Measurements from ENCODE around the gene CECR2.

Gene CECR2

DNA sequence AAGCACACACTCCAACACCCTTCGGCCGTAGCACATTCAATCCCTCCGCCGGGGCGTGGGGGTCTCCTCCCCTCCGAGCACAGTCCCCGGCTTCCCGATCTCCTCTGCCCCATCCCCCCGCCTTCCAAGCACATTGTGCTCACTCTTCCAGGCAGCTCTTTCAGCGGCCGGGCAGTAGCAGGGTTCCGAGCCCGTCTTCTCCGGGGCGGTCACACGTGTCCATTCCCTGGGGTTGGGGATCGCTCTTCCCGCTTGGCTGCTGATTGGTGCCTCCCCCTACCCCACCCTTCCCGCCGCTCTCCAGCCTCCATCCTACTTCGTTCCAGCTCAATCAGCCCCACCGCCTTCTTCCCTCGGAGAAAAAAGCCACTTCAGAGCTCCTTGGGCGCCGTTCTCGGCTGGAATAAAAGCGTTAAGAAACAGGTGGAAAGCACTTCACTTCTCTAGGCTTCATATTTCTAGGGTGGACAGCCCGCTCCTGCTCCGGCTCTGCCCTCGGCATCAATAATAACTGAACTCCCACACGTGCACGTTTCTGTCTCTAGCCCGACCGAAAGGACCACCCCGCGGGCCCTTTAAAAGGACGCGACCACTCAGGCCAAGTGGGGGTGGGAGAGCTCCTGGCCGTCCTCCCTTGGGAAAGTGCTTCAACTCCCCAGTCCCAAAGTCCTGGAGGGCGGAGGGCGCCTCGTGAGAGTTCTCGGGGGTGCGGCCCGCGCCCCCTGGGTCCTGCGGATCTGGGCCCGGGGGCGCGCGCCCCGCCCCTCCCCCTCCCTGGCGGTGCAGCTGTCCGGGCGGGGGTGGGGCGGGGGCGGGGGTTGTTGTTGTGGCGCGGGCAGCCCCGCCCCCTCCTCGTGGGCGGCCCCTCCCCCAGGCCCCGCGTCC, 464 bp upstream of the CECR2 start:
- no peak for DNase-seq (ENCODE audit: low spot score)

DNA sequence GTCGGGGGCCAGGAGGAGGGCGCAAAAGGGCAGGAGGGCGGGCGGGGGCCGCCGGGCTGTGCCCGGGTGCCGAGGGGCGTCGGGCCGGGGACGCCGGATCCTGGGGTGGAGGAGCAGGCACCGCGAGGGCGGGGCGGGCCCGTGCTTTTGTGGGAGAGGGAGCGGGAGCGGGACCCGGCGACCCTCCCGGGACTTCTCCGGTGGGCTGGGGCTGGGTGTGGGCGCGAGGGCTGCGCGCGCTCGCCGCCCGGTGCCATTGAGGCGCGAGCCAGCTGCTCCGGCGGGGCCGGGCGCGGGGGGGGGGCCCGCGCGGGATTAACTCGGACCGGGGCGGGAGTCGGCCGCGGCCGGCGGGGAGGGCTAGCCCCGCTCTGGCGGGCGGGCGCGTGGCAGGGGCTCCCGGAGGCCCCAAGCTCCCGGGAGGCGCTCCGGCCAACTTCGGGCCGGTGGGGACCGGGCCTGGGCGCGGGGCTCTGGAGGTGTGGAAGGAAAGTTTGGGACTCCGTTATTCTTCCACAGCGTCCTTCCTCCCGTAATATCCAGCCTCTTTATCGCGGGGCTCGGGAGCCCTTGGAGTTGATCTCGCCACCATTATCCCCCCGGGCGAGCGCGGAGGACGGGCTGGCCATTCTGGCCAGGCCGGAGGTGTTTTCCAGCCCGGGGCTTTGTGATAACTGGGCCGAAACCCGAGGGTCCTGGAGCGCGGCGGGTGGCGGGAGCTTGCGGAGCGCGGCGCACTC, 936 bp downstream of the CECR2 start:
- no peak for DNase-seq (ENCODE audit: low spot score)

DNA sequence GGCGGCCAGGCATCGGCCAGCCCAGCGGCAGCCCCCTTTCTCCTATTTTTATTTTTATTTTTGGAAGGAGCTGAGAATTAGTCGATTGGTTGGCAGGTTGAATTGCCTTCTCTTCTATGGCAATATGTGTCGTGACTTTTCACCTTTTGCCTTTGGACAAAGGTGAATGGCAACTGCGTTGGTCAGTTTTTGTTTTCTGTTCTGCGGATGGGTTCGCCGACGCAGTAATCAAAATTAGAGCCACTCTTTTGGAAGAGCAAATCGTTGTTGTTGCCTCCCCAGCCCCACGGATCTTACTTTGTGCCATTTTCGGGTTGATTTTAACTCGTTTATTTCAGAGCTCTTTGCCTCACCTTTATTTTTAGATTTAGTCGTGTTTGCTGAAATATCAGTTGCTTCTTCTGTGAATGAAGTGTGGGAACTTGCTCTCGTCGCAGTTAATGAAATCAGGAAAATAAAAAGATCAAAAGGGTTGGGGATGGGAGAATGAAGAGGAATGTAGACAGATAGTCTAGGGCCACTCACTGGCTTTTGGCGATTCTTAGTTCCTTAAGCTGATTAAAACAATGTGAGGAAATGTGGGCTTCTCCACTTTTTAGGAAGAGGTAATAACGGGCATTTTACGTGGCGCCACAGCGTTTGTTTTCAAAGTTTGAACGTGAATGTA, 1.6 kb downstream of the CECR2 start:
- DNase-seq (ENCODE audit: low spot score), result no peak

DNA sequence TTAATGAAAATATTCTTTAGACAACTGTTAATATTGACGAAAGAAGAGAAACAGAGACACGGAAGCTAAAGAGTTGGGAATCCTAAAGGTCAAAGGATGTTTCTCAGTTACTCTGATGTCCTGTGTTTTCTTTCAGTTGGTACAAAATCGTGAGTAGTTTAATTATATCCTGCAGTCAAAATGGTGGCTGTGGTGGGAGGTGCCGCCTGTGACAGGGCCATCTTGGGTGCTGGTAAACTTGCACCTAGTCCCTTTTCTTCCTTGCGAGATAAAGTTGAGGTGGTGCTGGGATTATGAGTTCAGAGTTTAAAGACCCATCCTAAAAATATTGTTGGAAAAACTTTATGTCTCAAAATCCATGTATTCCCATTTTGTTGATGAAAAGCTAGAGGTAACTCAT, 2.2 kb downstream of the CECR2 start:
- no peak for DNase-seq (ENCODE audit: low spot score)

DNA sequence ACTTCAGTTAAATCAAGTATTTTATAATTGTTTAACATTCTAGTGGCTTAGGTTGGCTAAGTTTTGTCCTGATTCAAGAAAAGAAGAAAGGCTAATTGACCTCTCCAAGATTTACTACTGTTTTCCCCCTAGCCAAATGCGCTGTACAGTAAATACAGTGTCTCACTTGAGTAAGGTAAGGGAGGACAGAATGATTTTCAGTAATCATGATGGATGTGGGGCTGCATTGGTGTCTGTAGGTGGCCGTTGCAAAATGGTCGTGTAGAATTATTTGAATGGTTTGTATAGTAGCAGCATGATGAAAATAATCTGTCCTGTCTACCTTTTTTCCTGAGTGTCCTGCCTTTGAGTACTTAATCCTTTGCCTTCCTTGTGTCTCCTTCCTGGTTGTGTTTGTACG, 4.6 kb downstream of the CECR2 start:
- no peak for DNase-seq (ENCODE audit: low spot score)

DNA sequence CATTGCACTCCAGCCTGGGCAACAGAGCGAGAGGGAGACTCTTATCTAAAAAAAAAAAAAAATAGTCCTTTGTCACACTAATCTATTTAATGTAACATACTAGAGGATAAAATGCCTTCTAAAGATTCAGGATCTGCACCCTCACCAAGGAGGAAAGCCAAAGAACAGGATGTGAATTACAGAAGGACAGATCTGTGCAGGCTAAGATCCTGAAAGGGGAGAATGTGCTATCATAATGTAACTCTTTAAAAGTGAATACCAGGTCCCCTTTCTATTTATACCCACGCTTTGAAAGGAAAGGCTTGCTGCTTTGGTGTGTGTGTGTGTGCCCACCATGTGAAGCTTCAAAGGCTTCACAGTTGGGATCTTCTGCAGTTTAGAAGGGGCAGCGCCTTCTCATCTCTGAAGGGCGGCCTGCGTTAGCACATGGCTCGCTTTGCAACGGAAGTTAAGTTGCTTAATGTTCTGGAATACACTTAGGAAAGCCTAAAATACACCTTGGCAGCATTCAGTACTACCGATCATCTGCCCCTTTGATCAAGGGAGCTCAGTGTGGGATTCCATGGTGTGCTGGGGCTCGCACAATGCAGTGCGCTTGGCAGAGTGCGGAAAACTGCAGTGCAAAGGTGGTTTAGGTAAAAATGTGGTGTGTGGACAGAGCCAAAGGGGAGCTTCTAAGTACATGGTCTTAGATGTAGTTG, 6.8 kb downstream of the CECR2 start:
- DNase-seq (ENCODE audit: low spot score), result no peak

DNA sequence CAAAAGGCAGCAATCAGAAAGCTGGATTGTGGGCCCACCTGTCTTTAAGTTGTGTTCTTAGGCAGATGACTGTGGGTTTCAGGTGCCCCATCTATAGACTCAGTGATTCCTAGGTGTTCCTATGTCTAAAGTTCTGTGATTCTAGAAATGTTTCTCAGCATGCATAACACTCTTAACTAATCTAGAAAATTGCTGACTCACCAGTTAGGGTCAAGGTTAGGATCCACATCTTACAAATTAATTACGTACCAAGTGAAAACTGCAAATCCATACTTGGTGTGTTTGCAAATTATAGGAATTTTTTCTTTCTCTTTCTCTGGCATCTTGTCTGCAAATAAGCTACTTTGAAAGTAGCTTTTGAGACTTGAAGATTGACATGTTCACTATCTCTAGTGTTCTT, 7.7 kb downstream of the CECR2 start:
- no peak for DNase-seq (ENCODE audit: low spot score)

DNA sequence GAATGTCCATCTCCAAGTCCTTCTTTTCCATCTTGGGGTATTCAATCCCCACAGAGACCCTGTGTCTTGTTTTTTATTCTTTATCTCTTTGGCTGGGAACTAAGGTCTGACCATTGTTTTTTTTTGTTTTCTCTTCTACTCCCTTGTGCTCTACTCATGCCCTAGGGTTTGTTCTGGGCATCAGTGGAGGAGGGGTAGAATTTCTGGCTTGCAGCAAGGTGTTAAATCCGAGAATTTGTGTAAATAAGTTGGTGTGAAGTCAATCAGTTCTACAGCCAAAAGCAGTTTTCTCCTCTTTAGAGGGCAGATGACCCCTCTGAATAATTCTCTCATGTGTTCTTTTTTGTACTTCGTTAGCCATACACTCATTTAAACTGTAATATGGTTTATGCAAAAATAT, 10.7 kb downstream of the CECR2 start:
- DNase-seq (ENCODE audit: low spot score), result no peak

DNA sequence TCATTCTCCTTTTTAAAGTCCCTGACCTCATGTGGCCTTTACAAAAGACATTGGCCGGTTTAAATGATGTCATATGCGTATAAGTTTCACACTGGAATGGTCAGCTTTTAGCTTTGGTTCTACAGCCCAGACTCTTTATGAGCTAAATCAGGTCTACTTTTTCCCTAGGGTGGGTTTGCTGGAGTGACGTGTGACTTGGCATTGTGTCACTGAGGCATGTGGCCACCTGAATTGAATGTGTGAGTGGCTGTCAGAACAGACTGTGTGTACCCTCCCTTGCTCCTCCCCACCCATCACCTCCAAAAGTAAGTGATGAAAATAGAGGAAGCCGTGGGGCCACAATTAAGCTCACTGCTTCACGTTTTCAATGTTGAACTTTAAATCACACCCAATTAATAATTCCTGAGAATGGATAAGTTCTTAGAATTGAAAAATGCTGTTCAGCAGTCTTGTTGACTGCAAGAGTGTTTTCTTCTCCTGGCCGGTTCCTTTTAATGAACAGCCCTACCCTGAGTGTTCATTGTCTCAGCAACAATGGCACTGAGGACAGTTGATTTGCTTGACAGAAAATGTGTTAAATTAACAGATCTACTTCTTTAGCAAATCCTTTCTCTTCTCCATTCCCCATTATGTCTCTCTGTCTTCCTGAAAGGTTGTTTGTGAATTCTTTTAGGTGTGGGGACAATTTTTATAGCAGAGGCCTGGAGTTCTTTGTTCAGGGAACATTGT, 11.3 kb downstream of the CECR2 start:
- no peak for DNase-seq (ENCODE audit: low spot score)

DNA sequence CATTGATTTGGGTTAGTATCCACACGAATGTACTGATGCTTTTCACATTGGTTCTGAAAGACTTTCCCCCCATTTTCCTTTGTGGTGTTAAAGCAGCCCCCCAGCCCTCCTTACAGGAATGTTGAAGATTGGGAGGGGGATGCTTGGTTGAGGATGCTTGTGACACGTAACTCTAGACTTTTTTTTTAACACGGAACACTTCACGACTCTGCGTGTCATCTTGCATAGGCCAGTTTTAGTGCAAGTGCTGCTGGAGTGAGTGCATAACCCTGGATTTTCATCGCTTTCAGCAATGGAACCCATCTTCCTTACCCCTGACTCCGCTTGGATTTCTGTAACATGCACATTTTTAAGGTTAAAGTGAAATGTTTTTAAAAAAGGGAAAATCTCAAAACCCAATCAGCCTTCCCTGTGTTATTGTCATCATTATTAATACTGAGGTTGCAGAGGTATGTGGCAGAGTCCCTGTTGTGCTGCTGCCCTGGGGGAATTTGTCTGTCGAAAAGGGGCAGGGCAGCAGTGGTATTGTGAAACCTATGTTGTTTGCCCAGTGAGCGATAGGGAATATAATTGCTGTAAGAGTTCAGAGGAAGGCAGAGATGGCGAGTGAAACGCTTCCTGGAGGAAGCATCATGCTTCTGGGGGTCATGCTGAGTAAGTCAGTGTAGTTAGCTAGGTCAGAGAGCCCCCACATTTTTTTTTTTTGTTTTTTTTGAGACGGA, 12.1 kb downstream of the CECR2 start:
- DNase-seq (ENCODE audit: low spot score), result no peak

DNA sequence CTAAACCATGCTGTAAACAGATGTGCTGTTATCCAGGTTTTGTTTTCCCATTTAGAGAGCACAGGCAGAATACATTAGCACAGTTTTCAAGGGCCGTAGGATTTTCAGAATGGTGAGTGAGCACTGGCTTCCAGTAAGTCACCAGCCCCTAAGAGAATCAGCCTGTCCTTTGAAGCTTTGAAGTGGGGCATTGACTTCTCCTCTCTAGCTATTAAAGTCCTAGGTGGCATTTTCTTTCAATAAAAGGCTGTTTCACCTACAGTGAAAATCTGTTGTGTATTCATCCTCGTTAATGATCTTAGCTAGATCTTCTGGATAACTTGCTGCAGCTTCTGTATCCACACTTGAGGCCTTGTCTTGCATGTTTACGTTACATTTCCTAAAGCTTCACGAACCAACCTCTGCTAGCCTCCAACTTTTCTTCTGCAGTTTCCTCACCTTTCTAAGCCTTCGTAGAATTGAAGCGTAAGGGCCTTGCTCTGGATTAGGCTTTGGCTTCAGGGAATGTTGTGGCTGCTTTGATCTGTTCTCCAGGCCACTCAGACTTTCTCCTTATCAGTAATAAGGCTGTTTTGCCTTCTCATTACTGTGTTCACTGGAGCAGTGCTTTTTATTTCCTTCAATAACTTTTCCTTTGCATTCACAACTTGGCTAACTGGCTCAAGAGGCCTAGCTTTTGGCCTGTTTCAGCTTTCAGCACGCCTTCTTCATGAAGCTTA, 15.5 kb downstream of the CECR2 start:
- no peak for DNase-seq (ENCODE audit: low spot score)

DNA sequence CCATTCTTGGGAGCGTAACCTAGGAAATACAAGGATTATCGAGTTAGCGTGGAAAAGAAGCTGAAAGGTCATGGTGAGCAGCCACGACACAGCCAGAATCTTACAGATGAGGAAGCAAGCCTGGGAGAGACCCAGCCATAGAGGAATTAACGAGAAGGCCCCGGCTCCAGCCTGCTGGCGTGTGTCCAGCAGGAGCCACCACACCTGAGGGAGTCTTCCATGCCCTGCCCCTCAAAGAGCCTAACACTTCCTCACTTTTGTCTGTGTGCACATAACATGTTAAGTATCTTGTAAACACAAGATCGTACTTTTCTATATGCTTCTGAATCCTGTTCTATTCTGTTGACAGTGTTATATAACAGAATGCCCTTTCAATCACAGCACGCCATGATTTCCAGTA, 18.1 kb downstream of the CECR2 start:
- DNase-seq (ENCODE audit: low spot score), result no peak

DNA sequence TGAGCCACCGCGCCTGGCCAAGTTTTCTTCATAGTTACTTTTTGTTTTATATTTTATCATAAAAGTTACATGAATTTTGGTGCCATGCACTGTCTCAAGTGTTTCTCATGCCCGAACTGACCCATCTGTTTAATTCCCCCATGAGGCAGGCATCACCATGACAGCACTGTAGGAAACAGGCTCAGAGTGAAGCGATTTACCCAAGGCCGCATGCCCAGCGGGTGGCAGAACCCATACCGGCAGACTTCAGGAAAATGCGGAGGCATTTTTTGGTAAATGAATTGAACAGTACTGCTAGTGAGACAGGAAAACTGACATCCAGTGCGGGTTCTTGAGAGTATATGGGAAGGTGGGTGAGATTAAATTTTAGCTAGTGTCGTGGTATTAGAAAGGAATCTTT, 19.0 kb downstream of the CECR2 start:
- DNase-seq (ENCODE audit: low spot score), result no peak

DNA sequence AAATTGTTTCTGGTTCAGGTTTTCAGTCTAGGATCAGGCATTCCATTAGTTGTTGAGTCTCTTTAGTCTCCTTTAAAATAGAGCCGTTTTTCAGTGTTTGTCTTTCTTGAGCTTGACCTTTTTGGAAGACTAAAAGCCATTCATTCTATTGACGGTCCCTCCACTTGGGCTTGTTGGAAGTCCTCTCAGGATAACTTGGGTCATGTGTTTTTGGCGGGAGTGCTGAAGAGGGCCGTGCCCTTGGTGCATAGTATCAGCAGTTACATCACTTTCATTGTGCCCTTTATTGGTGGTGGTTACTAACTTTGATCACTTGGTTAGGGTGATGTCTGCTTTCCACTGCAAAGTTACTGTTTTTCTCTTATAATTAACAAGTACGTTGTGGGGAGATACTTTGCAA, 20.8 kb downstream of the CECR2 start:
- DNase-seq (ENCODE audit: low spot score), result no peak

DNA sequence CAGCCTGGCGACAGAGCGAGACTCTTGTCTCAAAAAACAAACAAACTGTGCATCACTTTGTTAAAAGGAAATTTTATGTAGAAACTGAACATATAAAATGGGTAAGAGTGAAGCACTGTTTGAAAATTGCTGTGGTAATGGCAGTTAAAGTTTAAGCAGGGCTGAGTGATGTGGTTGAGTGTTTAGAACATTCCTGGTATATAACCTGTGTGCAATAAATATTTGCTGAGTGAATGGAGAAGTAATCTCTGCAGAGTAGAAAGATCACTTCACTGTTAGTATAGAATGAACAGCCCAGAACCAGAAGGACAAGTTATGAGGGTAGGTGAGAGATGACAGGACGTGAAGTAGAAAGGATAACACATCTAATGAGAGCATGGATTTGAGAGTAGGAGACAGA, 27.3 kb downstream of the CECR2 start:
- DNase-seq (ENCODE audit: low spot score), result no peak

DNA sequence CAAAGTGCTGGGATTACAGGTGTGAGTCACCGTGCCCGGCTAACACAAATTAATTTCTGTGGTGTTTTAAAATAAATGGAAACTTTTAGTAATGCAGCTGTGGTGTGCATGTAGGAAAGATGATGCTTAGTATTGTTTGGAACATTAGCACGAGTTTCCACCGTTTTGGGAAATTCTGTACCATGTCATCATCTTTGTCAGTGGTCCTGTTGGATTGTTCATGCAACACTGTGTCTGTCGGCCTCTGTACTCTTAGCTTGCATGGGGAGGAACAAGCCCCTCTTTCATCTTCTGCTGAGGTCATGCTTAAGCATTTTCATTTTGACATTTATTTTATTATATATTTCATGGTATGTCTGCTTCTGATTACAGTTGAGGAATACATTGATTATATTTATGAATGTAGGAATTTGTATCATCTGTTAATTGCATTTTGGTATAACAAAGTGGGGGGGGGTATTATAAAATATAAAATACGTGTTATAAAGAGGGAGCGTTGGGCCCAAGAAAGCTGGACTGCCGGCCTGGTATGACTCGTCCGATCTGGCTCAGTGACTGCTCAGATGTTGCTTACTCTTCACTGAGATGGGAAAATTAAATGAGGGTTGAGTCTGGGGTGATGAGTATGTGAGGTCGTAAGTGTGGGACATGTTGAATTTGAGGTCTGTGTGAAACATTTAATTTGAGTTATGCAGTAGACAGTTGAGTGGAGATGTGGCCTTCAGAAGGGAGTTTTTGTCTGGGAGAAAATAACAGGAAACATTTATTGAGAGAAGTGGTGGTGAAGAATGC, 28.7 kb downstream of the CECR2 start:
- DNase-seq (ENCODE audit: low spot score), result no peak

DNA sequence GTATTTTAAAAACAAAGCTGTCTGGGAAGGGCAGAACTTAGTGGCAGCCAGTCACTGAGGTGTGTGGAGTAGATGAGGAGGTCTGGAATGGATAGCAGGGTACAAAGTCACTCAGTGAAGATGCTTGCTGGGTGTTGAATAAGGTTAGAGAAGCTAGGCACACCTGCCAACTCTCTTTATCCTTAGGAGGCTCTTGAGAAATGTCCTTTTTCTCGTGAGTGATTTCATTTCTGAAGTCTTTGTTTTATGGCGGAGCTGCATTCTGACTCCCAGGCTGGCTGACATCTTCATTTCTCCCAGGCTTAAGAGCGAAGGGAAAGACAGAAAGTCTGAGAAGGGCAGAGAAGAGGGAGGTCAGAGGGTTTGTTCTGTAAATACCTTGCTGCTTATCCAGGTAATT, 31.0 kb downstream of the CECR2 start:
- DNase-seq (ENCODE audit: low spot score), result no peak

DNA sequence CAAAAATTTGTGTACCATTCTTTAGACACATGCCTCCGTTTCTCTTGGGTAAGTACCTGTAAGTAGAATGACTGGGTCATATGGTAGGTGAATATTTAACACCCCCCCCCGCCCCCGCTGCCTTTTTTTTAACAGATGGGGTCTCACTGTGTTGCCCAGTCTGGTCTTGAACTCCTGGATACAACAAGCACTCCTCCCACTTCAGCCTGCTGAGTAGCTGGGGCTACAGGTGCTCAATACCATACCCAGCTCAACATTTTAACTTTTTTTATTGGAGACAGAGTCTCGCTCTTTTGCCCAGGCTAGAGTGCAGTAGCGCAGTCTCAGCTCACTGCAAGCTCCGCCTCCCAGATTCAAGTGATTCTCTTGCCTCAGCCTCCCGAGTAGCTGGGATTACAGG, 32.5 kb downstream of the CECR2 start:
- no peak for DNase-seq (ENCODE audit: low spot score)

DNA sequence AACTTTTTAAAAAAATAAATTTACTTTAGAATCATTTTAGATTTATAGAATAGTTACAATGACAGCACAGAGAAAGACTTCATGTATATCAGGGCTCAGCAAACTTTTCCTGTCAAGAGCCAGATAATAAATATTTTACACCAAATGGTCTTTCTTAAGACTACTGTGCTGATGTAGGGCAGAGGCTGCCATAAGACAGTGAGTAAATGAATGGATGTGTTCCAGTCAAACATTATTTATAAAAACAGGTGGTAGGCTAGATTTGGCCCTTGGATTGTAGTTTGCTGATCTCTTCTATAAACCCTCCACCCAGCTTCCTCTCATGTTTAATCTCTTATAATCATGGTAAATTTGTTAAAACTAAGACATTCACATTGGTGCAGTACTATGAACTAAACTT, 33.0 kb downstream of the CECR2 start:
- no peak for DNase-seq (ENCODE audit: low spot score)

DNA sequence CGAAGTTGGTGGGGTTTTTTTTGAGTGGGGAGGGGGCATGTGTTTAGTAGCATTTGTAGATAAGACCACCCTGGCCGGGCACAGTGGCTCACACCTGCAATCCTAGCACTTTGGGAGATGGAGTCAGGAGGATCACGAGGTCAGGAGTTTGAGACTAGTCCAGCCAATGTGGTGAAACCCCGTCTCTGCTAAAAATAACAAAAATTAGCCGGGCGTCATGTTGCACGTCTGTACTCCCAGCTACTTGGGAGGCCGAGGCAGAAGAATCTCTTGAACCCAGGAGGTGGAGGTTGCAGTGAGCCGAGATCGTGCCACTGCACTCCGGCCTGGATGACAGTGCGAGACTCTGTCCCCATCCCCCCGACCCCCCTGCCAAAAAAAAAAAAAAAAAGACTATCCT, 34.6 kb downstream of the CECR2 start:
- no peak for DNase-seq (ENCODE audit: low spot score)

All from hematopoietic multipotent progenitor cell treated with erythropoietin and hydrocortisone succinate and interleukin-3 and kit ligand, for 15 days (in vitro differentiated cells).